ENCODE data around the gene RGS7BP.

Gene RGS7BP

DNA sequence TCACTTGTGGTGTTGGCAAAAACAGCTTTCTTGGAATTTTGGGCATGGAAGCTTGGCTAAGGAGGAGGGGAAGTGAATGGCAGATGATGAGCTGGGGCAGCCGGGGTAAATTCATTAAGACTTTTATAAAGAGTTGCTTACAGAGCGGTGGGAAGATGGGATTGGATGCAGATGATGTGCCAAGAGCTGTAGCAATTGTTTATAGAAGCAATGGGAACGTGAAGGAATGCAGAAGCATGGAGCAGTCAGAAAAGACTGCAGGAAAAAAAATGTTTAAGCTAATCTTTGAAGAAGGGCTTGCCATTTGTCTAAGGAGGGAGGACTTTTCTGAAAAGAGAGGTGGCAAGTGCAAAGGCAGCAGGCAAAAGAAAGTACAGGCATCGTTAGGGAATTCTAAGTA, 97.9 kb downstream of the RGS7BP start:
- H3K9me3 ChIP-seq (replicated peaks; ENCODE audit: insufficient read depth, low read length), result no peaks in the 10 kb centered on the region
- no peak for DNase-seq
- H3K27me3 ChIP-seq (replicated peaks; ENCODE audit: insufficient read depth, low read length), result no peaks in the 10 kb centered on the region

DNA sequence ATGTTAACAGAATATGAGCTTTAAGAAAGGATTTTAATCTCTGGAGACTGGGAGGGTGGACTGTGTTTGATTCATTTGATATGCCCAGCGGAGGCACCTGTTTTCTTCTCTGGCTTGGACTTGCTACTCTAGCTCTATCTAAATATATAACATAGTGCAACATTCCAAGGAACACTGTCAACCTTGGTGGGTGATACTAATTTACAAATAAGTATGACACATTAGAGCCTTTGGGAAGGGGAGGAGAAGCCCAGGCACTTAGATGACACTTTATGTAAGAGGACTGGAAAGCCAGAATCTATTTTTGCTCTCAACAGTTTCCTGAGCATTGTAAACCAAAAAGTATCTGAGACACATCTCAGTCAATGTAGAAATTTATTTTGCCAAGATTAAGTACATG, 101.1 kb downstream of the RGS7BP start:
- H3K27me3 ChIP-seq (replicated peaks; ENCODE audit: insufficient read depth, low read length), result no peaks in the 10 kb centered on the region
- H3K9me2 ChIP-seq (replicated peaks; ENCODE audit: insufficient read depth, low read length), result no peaks in the 10 kb centered on the region
- H3K4me3 ChIP-seq (ENCODE audit: low read length), result no peak overlapping the region
- no peaks in the 10 kb centered on the region for H3K36me3 ChIP-seq (replicated peaks; ENCODE audit: insufficient read depth, low read length)
- no peaks in the 10 kb centered on the region for H3F3A ChIP-seq (ENCODE audit: insufficient read depth, low read length)
- no peak for TF ChIP-seq EZH2 (optimal IDR thresholded peaks at IDR 0.05; ENCODE audit: low read depth, low read length)
- TF ChIP-seq EZH2phosphoT487 (IDR thresholded peaks at IDR 0.05; ENCODE audit: low read length), result no peak
- TF ChIP-seq, protein P1, sequence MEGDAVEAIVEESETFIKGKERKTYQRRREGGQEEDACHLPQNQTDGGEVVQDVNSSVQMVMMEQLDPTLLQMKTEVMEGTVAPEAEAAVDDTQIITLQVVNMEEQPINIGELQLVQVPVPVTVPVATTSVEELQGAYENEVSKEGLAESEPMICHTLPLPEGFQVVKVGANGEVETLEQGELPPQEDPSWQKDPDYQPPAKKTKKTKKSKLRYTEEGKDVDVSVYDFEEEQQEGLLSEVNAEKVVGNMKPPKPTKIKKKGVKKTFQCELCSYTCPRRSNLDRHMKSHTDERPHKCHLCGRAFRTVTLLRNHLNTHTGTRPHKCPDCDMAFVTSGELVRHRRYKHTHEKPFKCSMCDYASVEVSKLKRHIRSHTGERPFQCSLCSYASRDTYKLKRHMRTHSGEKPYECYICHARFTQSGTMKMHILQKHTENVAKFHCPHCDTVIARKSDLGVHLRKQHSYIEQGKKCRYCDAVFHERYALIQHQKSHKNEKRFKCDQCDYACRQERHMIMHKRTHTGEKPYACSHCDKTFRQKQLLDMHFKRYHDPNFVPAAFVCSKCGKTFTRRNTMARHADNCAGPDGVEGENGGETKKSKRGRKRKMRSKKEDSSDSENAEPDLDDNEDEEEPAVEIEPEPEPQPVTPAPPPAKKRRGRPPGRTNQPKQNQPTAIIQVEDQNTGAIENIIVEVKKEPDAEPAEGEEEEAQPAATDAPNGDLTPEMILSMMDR (IDR thresholded peaks at IDR 0.05; ENCODE audit: low read length), result no peak
- no peaks in the 10 kb centered on the region for H4K20me1 ChIP-seq (ENCODE audit: insufficient read depth, low read length)
- H3K9ac ChIP-seq (ENCODE audit: low read length), result no peak overlapping the region
- no peak for DNase-seq
- no peaks in the 10 kb centered on the region for H3K4me1 ChIP-seq (ENCODE audit: low read length)
- H3K4me2 ChIP-seq (ENCODE audit: low read depth, low read length), result no peak overlapping the region
- no peak overlapping the region for H3K27ac ChIP-seq (ENCODE audit: low read length)
- H3K79me2 ChIP-seq (ENCODE audit: low read length), result no peaks in the 10 kb centered on the region
- no peaks in the 10 kb centered on the region for H3K9me3 ChIP-seq (replicated peaks; ENCODE audit: insufficient read depth, low read length)
- no peak overlapping the region for H2AFZ ChIP-seq (ENCODE audit: low read length)

More for the DNA sequence above, 97.9 kb downstream of the RGS7BP start:
- TF ChIP-seq EZH2phosphoT487 (IDR thresholded peaks at IDR 0.05; ENCODE audit: low read length), result no peak
- TF ChIP-seq, protein P1 (IDR thresholded peaks at IDR 0.05; ENCODE audit: low read length), result no peak
- no peak for TF ChIP-seq EZH2 (optimal IDR thresholded peaks at IDR 0.05; ENCODE audit: low read depth, low read length)
- no peaks in the 10 kb centered on the region for H3K4me1 ChIP-seq (ENCODE audit: low read length)
- H3K4me2 ChIP-seq (ENCODE audit: low read depth, low read length), result no peak overlapping the region
- no peak overlapping the region for H2AFZ ChIP-seq (ENCODE audit: low read length)
- H3K36me3 ChIP-seq (replicated peaks; ENCODE audit: insufficient read depth, low read length), result no peaks in the 10 kb centered on the region
- no peaks in the 10 kb centered on the region for H4K20me1 ChIP-seq (ENCODE audit: insufficient read depth, low read length)
- no peaks in the 10 kb centered on the region for H3K79me2 ChIP-seq (ENCODE audit: low read length)
- no peak overlapping the region for H3K27ac ChIP-seq (ENCODE audit: low read length)
- H3F3A ChIP-seq (ENCODE audit: insufficient read depth, low read length), result no peaks in the 10 kb centered on the region
- no peaks in the 10 kb centered on the region for H3K9me2 ChIP-seq (replicated peaks; ENCODE audit: insufficient read depth, low read length)
- no peak overlapping the region for H3K4me3 ChIP-seq (ENCODE audit: low read length)
- no peak overlapping the region for H3K9ac ChIP-seq (ENCODE audit: low read length)

DNA sequence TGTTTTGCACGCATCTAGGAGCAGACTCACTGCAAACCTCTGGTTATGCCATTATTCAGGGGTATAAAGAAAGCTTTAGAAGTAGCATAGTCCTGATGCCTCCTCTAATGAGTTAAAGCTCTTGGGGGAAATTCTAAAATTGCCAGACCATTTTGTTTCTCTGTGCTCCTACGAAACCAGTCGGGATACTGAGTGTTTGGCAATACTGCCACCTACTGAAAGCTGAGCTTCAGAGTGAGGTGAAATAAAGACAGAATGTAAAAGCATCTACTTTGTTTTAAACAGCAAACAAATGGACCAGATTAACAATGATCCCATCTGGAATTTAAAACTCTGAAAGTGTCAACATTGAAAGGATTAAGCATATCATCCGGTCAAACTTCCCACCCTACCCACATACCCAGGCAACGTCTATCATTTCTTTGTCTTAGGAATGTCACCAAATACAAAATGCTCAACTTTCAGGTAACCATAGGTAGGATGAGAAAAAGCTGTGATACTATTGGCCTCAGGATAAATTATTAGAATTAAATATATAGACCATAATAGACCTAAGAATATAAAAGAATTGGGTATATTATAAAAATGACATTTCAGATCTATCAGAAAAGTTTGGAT, 106.6 kb downstream of the RGS7BP start:
- Histone ChIP-seq H3K27me3 (replicated peaks; ENCODE audit: insufficient read depth, low read length) (no peaks in the 10 kb centered on the region), H3K79me2 (ENCODE audit: low read length) (no peaks in the 10 kb centered on the region), H4K20me1 (ENCODE audit: insufficient read depth, low read length) (no peaks in the 10 kb centered on the region), H3K4me3 (ENCODE audit: low read length) (no peak overlapping the region), H3K4me2 (ENCODE audit: low read depth, low read length) (no peak overlapping the region), H3K36me3 (replicated peaks; ENCODE audit: insufficient read depth, low read length) (no peaks in the 10 kb centered on the region), H3K9me3 (replicated peaks; ENCODE audit: insufficient read depth, low read length) (no peaks in the 10 kb centered on the region), H2AFZ (ENCODE audit: low read length) (no peak overlapping the region), H3F3A (ENCODE audit: insufficient read depth, low read length) (no peaks in the 10 kb centered on the region), H3K27ac (ENCODE audit: low read length) (no peak overlapping the region), H3K9me2 (replicated peaks; ENCODE audit: insufficient read depth, low read length) (no peaks in the 10 kb centered on the region), H3K9ac (ENCODE audit: low read length) (no peak overlapping the region), H3K4me1 (ENCODE audit: low read length) (no peaks in the 10 kb centered on the region)
- TF ChIP-seq EZH2phosphoT487 (IDR thresholded peaks at IDR 0.05; ENCODE audit: low read length) (no peak), EZH2 (optimal IDR thresholded peaks at IDR 0.05; ENCODE audit: low read depth, low read length) (no peak)
- TF ChIP-seq, protein P1 (IDR thresholded peaks at IDR 0.05; ENCODE audit: low read length), result peak; percentile 84
- DNase-seq, result peak; percentile 63

All from MM.1S (cell line).